Inflammatory macrophage treated with lipopolysaccharide for 4 hours (primary cell): ENCODE data around the gene TMEM97.

ENCODE experiments used
- DNase-seq: peaks from one replicate; pipeline ENCODE4 v3.0.0-alpha.2; 2020

Gene TMEM97

DNA sequence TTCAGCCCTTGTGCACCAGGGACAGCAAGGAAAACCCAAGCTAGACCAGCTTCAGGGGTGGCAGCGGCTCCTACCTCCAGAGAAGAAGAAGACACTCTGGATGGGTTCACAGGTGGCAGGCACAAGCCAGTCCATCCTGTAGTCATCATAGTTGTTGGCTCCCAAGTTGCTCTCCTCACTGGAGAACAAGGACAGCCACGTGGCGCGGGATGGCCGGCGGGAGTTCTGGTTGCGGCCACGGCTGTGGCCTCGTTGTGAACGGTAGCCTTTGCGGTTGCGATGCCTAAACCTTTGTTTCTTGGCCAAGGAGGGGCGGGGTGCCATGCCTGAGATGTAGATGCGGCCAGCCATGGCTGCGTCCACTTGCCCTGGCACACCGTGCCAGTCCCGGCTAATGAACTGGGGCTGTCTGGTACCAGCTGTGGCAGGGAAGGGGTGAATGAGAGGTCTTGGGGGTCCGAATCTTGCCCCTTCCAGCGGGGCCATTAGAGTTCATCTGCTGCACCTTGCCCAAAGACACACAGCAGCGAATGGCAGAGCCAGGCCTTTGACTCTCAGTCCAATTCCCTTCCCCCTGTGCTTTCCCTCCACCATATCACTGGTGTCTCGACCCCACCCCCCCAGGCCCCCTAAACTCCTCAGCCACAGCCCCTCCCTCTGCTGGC is 48.8 kb downstream of the TMEM97 start:
- no peak for DNase-seq

DNA sequence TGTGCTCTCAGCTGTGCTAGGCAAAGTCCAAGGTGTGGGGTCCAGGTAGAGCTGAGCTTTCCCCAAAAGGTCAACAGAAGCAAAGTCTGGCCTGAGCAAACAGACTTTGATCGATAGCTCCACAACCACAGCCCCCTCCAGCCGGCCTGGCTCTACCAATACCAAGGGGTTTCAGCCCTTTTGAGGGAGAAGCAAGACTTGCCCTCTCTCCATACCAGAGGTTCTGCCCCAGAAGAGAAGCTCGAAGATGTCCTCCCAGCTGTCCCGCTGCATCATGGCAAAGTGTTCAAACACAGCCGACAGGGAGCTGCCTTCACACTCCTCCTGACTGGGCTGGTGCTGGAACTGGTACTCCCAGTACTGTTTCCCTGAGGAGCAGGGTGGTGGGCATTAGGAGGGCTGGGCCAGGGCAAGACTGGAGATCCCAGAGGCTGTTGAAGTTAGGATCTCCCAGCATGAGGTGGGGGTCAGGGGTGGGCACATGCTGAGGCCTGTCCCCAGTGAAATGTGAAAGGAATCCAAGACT is 49.4 kb downstream of the TMEM97 start:
- DNase-seq, result no peak

DNA sequence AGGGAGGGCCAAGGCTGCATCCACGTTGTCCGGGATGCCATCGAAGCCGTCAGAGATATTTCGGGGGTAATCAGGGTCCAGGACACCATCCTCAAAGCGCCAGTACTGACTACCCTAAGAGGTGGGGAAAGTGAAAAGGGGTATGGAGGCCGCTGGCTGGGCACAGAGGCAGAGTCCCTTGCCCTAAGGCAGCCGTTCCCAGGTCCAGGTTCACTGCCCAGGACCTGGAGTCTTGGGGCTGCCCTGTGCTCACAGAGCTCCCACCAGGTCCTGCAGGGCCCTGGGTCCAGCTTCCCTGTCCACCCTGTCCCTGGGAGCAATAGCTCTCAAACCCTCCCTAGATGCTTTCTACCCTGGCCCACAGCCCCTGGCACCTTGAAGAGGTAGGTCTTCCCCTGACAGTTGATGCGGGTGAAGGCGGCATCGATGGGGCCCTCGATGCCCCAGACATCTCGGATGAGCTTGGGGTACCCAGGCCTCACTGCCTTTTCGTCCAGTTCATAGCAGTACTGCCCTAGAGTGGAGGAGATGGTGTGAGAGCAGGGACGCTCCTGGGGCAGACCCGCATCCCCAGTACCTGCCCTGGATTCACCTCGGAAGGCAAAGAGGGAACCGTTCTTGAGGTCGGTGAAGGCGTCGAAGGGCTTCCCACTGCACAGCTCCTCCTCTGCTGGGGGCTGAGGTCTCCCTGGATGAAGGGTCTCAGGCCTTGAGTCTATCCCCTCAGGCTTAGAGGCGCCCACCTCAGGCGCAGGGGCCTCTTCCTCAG is 50.1 kb downstream of the TMEM97 start:
- DNase-seq, result no peak

DNA sequence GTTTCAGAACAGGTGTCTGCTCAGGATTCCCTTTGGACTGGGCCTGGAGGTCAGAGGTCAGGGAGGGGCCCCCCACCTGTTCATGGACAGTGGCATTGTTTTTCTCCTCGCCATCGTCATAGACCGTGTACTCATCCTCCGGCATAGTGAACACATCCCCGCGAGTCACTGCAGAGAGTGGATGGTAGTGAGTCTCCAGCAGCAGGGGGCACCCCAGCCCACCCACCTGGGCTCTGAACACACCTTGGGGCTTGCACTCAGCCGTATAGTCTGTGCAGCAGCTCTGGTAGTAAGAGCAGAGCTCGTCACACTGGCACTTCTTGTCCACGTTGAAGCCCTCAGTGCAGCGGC is 50.7 kb downstream of the TMEM97 start:
- DNase-seq, result no peak

DNA sequence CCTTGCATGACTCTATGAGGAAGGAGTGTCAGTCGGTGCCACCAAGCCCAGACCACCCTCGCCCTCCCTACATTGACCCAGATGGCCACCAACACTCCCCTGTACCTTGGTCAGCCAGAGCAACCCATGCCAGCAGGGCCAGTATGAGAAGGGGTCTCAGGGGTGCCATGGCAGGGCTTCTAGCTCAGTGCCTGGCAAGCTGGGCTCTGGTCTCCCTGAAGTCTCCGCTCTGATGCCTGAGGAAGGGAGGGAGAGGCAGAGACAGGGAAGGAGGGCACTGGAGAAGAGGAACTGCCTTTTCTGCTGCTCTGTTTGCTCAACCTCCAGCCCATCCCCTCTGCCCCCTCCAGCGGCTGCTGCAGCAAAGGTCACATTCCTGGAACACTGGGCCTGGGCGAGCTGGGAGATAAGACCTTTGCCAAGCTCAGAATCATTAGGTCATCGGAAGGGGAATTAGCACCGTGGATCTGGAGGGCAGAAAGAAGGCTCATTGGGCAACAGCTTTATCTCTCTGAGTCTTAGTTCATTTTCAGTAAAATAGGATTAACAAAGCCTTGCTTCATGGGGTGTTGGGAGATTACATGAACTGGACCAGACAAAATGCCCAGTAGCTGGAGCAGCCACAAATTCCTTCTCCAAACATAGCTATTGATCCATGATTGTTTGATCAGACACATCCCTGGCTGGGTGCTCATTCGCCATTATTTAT is 51.2 kb downstream of the TMEM97 start, which contains the start of gene VTN:
Gene VTN (minus strand): TSS at position 273 of the 709 bp plus-strand sequence. CDS start 104 bp downstream, at position 169.
- peak; percentile 46 for DNase-seq

DNA sequence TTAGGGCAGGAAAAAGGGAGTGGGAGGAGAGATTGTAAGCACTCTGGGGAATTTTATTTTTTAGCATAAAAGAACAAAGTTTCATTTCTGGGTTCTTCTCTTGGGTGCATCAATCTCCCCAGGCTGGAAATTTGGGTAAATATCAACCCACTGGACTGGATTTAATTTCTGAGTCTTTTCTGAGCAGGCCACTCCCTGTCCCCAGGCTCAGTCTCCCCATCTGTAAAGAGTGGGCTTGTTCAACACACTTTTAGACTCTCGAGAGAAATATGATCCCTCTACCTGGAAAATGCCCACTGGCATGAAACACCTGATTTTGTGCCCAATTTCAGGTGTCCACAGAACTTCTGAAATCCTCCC is 51.7 kb downstream of the TMEM97 start:
- DNase-seq, result no peak

DNA sequence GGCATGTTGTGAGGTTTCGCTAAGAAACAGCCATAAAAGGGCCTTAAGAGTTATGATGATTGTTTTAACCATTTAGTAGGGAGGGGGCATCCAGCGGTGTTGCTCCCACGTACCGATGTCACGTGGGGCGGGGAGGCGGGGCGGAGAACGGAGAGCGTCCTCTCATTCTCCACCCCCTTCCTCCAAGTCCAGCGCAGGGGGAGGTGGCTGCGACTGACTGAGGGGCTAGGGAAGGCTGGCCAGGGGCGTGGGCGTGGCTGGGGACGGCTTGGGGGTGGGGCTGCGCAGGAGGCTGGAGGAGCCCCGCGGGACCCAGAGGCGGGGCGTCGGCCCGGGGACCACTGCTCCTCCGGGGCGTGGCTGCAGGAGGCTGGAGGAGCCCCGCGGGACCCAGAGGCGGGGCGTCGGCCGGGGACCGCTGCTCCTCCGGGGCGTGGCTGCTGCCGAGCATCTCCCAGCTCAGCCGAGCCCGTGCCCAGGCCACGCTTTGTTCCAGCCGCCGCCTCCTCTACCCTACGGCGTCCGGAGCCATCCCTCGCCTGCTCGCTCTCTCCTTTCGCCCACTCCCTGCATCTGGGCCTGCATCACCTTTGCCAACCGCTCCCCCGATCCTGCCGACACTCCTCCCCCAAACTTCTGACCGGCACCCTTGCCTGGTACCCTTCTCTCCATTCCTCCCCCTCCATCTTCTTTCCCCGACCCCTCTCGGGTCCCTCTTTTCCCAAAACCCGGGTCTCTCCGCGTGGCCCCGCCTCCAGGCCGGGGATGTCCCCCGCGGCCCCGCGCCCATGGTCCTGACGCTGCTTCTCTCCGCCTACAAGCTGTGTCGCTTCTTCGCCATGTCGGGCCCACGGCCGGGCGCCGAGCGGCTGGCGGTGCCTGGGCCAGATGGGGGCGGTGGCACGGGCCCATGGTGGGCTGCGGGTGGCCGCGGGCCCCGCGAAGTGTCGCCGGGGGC is 52.5 kb downstream of the TMEM97 start, which contains the start of gene SARM1:
Gene SARM1 (plus strand): TSS at position 450 of the 958 bp plus-strand sequence. CDS start 339 bp downstream, at position 789.
- DNase-seq, result no peak

DNA sequence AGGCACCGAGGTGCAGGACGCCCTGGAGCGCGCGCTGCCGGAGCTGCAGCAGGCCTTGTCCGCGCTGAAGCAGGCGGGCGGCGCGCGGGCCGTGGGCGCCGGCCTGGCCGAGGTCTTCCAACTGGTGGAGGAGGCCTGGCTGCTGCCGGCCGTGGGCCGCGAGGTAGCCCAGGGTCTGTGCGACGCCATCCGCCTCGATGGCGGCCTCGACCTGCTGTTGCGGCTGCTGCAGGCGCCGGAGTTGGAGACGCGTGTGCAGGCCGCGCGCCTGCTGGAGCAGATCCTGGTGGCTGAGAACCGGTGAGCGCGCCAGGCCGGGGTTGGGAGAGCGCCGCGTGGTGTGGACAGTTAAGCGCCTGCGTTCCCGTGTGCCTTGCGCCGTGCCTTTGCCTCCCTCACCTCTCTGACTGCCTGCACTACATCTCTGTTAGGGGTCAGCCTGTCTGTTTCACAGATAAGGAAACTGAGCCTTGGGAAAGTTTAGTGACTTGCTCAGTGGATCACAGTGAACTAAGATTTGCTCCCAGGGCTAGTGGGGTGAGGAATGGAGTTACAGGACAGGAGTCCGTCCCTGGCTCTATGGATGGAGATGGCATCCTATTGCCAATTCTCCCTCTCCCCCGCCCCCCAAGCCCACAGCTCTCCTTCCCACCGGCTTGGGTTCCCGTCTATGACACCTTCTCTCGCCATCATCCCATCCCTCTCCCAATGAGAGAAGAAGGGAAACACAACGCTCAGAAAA is 53.4 kb downstream of the TMEM97 start:
- DNase-seq, result no peak

DNA sequence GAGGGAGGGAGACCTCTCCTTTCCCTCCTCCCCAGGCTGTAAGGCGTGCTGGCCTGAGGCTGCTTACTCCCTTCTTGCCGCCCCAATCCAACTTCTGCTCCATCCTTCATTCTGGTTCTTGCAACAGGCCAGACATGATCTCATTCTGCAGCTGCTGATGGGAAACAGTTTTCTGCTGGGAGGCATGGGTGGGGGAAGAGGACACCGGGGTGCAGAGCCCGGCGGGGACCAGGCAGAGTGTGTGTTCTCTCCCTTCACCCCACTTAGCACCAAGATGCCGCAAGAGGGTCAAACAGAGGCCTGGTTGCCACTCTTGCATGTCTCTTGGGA is 53.9 kb downstream of the TMEM97 start:
- DNase-seq, result no peak
